MV-4-11 (cell line): ENCODE results near the gene NDEL1.

Experiments used
- DNase-seq: peaks from one replicate; lab custom pipeline; 2025; lab: John Stamatoyannopoulos, UW

NDEL1 gene

GRCh38 chr17:8413938-8414337 lies 21.7 kb upstream of the NDEL1 start:
- no peak for DNase-seq

GRCh38 chr17:8417806-8418205 lies 17.9 kb upstream of the NDEL1 start:
- DNase-seq, result peak; percentile 76

GRCh38 chr17:8418471-8418870 lies 17.2 kb upstream of the NDEL1 start:
- DNase-seq, result no peak

GRCh38 chr17:8419305-8419704 lies 16.4 kb upstream of the NDEL1 start:
- DNase-seq, result no peak

- DNase-seq, result peak; percentile 62
These were observed 15.4 kb upstream of the NDEL1 start for GRCh38 chr17:8420041-8420934.

GRCh38 chr17:8421571-8421970 lies 14.1 kb upstream of the NDEL1 start:
- DNase-seq, result no peak

- no peak for DNase-seq
These were observed 9.5 kb upstream of the NDEL1 start for GRCh38 chr17:8426094-8426720.

- DNase-seq, result no peak
These were observed 8.9 kb upstream of the NDEL1 start for GRCh38 chr17:8426802-8427201.

GRCh38 chr17:8430966-8431365 lies 4.7 kb upstream of the NDEL1 start:
- no peak for DNase-seq

GRCh38 chr17:8436169-8436843 lies 622 bp downstream of the NDEL1 start:
- DNase-seq, result peak; percentile 17

GRCh38 chr17:8436844-8437171 lies 1.1 kb downstream of the NDEL1 start:
- no peak for DNase-seq

- no peak for DNase-seq
These were observed 2.8 kb downstream of the NDEL1 start for GRCh38 chr17:8438441-8438840.

GRCh38 chr17:8439681-8440080 lies 4.0 kb downstream of the NDEL1 start:
- no peak for DNase-seq

GRCh38 chr17:8441690-8442089 lies 6.0 kb downstream of the NDEL1 start:
- DNase-seq, result no peak

GRCh38 chr17:8442310-8442709 lies 6.6 kb downstream of the NDEL1 start:
- no peak for DNase-seq

- no peak for DNase-seq
These were observed 8.1 kb downstream of the NDEL1 start for GRCh38 chr17:8443756-8444155.

GRCh38 chr17:8444494-8444893 lies 8.8 kb downstream of the NDEL1 start:
- no peak for DNase-seq

- no peak for DNase-seq
These were observed 9.9 kb downstream of the NDEL1 start for GRCh38 chr17:8445536-8445935.

- no peak for DNase-seq
These were observed 12.1 kb downstream of the NDEL1 start for GRCh38 chr17:8447799-8448198.

- DNase-seq, result no peak
These were observed 12.6 kb downstream of the NDEL1 start for GRCh38 chr17:8448310-8448709.

- DNase-seq, result no peak
These were observed 16.4 kb downstream of the NDEL1 start for GRCh38 chr17:8451933-8452614.

GRCh38 chr17:8453326-8453725 lies 17.6 kb downstream of the NDEL1 start:
- no peak for DNase-seq
